ENCODE results near the gene XPNPEP3.

The XPNPEP3 gene

DNA sequence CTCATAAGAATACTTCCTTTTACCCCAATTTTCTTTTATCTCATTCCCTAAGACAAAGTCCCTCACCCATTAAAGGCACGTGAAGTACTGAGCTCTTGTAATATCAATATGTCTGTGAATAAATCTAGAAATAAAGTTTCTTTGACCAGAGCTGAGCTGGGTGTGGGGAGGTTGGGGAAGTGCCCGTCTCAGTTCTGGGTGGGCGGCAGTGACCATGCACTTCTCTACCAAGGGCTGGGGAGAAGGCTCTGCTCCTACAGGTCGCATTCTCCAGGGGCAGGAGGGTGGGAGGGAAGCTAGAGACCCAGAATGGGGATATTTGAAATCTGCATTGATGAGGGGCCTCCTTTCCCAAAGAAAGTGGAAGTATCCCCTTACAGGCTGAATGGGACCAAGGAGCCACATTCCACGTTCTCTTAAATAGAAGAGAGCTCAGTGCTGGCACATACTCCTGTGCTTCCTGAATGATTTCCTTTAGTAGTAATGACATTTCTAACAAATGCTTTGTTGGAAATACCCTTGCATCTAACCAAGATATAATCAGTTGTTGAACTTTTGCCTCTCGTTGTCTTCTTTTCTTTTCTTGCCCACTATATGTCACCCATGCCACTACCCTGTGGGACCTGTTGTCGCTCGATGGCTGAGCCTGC lies 110.3 kb downstream of the XPNPEP3 start:
- TF ChIP-seq, protein P1, sequence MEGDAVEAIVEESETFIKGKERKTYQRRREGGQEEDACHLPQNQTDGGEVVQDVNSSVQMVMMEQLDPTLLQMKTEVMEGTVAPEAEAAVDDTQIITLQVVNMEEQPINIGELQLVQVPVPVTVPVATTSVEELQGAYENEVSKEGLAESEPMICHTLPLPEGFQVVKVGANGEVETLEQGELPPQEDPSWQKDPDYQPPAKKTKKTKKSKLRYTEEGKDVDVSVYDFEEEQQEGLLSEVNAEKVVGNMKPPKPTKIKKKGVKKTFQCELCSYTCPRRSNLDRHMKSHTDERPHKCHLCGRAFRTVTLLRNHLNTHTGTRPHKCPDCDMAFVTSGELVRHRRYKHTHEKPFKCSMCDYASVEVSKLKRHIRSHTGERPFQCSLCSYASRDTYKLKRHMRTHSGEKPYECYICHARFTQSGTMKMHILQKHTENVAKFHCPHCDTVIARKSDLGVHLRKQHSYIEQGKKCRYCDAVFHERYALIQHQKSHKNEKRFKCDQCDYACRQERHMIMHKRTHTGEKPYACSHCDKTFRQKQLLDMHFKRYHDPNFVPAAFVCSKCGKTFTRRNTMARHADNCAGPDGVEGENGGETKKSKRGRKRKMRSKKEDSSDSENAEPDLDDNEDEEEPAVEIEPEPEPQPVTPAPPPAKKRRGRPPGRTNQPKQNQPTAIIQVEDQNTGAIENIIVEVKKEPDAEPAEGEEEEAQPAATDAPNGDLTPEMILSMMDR (IDR thresholded peaks at IDR 0.05; ENCODE audit: control insufficient read depth, insufficient read depth, low read depth, low read length, missing control alignments), result no peak
- no peak overlapping the region for H3K4me3 ChIP-seq (ENCODE audit: control insufficient read depth, low read depth, low read length)
- DNase-seq (ENCODE audit: low read depth), result no peak

DNA sequence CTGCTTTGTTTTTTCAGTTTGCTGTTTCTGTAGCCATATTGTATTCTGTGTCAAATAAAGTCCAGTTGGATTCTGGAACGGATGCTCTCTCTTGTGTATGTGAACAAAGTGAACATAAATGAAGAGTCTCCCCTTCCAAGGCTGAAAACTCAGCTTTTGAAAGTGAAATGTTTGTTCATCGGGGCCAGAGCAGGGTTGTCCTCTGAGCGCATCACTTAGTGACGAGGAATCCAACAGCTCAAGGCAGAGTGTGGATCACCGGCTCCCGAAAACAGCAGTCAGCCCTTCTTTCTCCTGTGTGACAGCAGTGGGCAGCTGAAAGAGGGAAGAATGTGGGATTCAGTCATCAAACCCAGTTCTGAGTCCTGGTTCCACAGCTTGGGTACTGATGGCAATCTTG lies 115.6 kb downstream of the XPNPEP3 start:
- DNase-seq (ENCODE audit: low read depth), result no peak
- H3K4me3 ChIP-seq (ENCODE audit: control insufficient read depth, low read depth, low read length), result no peak overlapping the region
- TF ChIP-seq, protein P1 (IDR thresholded peaks at IDR 0.05; ENCODE audit: control insufficient read depth, insufficient read depth, low read depth, low read length, missing control alignments), result no peak

DNA sequence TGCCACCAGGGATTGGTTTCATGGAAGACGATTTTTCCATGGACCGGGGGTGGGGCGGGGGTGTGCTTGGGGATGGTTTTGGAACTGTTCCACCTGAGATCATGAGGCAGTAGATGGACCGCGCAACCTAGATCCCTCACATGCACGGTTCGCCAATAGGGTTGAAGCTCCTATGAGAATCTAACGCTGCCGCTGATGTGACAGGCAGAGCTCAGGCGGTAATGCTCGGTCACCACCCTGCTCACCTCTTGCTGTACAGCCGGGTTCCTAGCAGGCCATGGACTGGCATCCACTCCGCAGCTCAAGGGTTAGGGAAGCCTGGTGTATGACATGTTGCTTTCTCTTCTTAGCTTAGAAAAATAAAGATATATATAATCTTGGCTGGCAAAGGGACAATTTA lies 116.2 kb downstream of the XPNPEP3 start:
- TF ChIP-seq, protein P1 (IDR thresholded peaks at IDR 0.05; ENCODE audit: control insufficient read depth, insufficient read depth, low read depth, low read length, missing control alignments), result no peak
- H3K4me3 ChIP-seq (ENCODE audit: control insufficient read depth, low read depth, low read length), result no peak overlapping the region
- no peak for DNase-seq (ENCODE audit: low read depth)

DNA sequence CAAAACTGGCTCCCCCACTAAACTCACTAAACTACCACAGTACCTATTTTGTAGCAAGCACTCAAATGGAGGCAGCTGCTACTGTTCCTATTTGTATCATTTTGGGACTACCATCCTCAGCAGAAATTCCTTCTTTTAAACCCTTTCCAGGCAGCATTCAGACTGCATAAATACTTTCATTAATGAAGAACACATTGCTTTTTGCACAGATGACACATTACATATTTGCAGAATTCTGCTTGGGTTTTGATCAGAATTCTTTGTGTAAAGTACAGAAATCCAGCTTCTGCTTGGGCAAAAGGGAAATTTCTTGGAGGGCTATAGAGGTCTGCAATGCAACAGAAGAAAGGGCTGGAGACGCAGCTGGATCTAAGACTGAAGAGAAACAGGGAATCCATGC lies 118.4 kb downstream of the XPNPEP3 start:
- H3K4me3 ChIP-seq (ENCODE audit: control insufficient read depth, low read depth, low read length), result no peak overlapping the region
- peak; percentile 13 for DNase-seq (ENCODE audit: low read depth)
- TF ChIP-seq, protein P1 (IDR thresholded peaks at IDR 0.05; ENCODE audit: control insufficient read depth, insufficient read depth, low read depth, low read length, missing control alignments), result no peak

DNA sequence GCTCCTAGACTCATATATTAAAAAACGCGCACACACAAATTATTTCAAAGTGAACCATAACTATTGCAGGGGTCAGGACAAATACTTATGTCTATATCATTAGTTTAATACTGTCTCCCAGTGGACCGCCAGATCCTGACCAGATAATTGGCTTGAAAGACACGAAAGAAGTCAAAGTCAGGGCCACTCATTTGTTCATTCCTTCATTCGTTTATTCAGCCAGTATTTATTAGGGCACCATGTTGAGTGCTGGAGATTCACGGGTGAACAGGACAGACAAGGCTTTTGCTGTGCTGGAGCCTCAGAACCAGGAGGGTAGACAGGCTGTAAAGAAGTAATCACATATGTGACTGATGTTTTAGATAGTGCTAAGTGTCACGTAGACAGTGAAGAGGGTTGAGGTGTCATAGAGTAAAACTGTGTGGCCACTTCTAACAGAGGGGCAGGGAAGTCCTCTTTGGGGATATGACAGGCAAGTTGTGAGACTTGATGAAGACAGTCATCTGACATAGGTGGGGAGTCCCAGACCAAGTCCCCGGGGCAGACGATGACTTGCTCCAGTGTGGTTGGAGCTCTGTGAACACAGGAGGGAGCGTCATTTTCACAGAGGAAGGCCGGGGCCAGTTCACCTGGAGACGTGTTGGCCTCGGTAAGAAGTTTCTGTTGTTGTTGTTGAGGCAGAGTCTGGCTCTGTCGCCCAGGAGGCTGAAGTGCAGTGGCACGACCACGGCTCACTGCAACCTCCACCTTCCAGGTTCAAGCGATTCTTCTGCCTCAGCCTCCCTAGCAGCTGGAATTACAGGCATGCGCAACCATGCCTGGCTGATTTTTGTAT lies 120.1 kb downstream of the XPNPEP3 start:
- TF ChIP-seq, protein P1 (IDR thresholded peaks at IDR 0.05; ENCODE audit: control insufficient read depth, insufficient read depth, low read depth, low read length, missing control alignments), result no peak
- no peak overlapping the region for H3K4me3 ChIP-seq (ENCODE audit: control insufficient read depth, low read depth, low read length)
- no peak for DNase-seq (ENCODE audit: low read depth)

DNA sequence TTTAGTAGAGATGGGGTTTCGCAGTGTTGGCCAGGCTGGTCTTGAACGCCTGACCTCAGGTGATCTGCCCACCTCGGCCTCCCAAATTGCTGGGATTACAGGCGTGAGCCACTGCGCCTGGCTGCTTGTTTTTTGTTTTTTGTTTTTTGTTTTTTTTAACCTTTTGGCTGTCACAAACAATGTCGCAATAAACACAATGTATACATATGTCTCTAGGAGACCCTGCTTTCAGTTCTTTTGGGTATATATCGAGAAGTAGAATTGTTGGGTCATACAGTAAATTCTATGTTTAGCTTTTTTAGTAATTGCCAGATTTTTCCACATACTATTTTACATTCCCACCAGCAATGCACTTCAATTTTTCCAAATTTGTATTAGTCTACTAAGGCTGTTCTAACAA lies 122.2 kb downstream of the XPNPEP3 start:
- DNase-seq (ENCODE audit: low read depth), result no peak
- TF ChIP-seq, protein P1 (IDR thresholded peaks at IDR 0.05; ENCODE audit: control insufficient read depth, insufficient read depth, low read depth, low read length, missing control alignments), result no peak
- H3K4me3 ChIP-seq (ENCODE audit: control insufficient read depth, low read depth, low read length), result no peak overlapping the region

Data from AG09309 (cell line).